BLaER1 treated with 17β-estradiol and CSF1 and Interleukin-3, amounts not matched to agents 10 nM and 100 nM (cell line): ENCODE measurements around the gene PARVB.

Source experiments
- H3K27ac ChIP-seq, 11 experiments: shearing (Covaris generic); formaldehyde crosslinking; 2 replicates each; pipeline ENCODE4 v1.8.1; 2022
- H3K27me3 ChIP-seq, 11 experiments: shearing (Covaris generic); formaldehyde crosslinking; 2 replicates each; pipeline ENCODE4 v1.8.1; 2022
- H3K36me3 ChIP-seq, 11 experiments: shearing (Covaris generic); formaldehyde crosslinking; 2 replicates each; pipeline ENCODE4 v1.8.1; 2022
- H3K4me1 ChIP-seq, 10 experiments: shearing (Covaris generic); formaldehyde crosslinking; 2 replicates each; pipeline ENCODE4 v1.8.1; 2022
- H3K4me2 ChIP-seq, 11 experiments: shearing (Covaris generic); formaldehyde crosslinking; 2 replicates each; pipeline ENCODE4 v1.8.1; 2022
- H3K4me3 ChIP-seq, 10 experiments: shearing (Covaris generic); formaldehyde crosslinking; 2 replicates each; pipeline ENCODE4 v1.8.1; 2022
- H3K9ac ChIP-seq, 11 experiments: shearing (Covaris generic); formaldehyde crosslinking; 2 replicates each; pipeline ENCODE4 v1.8.1; 2022
- H3K9me3 ChIP-seq, 11 experiments: shearing (Covaris generic); formaldehyde crosslinking; replicated peaks in 1 of 11; 2 replicates each; pipeline ENCODE4 v1.8.1; 2022
- H4K20me1 ChIP-seq, 11 experiments: shearing (Covaris generic); formaldehyde crosslinking; 2 replicates each; pipeline ENCODE4 v1.8.1; 2022
- Cebpa-rat ChIP-seq, 11 experiments: shearing (Covaris generic); IDR thresholded peaks; 2 replicates each; pipeline ENCODE4 v1.8.1; 2022

PARVB gene

DNA sequence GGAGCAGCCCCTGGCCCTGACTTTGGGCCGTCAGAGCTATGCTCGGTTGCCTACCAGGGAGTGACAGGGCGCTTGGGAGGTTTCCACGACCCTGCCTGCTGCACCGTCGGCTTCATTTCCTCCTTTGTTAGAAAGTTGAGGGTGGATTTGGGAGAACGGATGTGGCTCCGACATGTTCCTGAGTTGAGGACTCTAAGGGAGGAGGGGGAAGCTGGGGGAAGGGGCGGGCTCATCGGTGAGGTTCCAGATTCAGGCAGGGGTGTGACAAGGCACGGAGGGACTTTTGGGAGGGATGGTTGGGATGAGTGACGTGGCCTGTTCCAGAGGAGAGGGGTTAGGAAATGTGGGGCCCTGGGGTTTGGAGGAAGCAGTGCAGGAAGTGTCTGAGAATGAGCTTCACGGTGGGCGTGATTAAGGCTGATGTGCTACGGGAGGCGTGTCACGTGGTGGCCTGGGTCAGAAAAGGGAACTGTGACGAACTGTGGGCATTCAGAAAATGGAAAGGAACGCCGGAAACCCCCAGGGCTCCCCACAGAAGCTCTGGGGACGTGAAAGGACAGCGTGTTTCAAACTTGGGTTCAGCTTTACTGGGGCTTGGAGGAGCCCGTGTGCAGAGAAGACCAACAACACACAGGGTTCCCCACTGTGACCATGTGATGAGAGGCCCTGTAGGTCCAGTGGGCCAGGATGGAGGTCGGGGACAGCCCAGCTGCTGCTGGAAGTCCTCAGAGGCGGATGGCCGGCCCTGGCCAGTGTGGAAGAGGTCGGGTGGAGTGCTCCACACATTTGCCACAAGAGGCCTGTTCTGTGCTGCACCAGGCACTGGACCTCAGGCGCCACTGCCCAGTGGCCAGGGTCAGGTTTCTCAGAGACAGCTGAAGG is 2.8 kb downstream of the PARVB start:
- Histone ChIP-seq H3K27me3 (peaks cover 0 to 47% (median 37%) of the 10 kb centered on the region in 11 experiments; a peak in 20 of 22 replicates), H3K4me2 (peak overlapping the region; percentile 90 to 100 (median 97)), H3K9ac (peak overlapping the region; percentile 48 to 85 (median 77); a peak in 21 of 22 replicates), H3K27ac (peak overlapping the region; percentile 51 to 94 (median 83)), H3K4me3 (peak overlapping the region; percentile 17 to 71 (median 53); a peak in 19 of 20 replicates), H4K20me1 (peaks cover 0 to 13% (median 3%) of the 10 kb centered on the region in 11 experiments; a peak in 8 of 22 replicates), H3K9me3 (no peaks in the 10 kb centered on the region), H3K4me1 (peaks cover 59 to 89% (median 69%) of the 10 kb centered on the region in 10 experiments), H3K36me3 (no peaks in the 10 kb centered on the region)
- TF ChIP-seq Cebpa-rat (IDR thresholded peaks at IDR 0.05) = no peak

- Histone ChIP-seq H4K20me1 (peaks cover 0 to 19% (median 6%) of the 10 kb centered on the region in 11 experiments; a peak in 9 of 22 replicates), H3K4me3 (no peak overlapping the region), H3K9ac (no peak overlapping the region), H3K9me3 (no peaks in the 10 kb centered on the region), H3K27me3 (peaks cover 0 to 35% (median 25%) of the 10 kb centered on the region in 11 experiments; a peak in 20 of 22 replicates), H3K36me3 (no peaks in the 10 kb centered on the region), H3K4me2 (peak overlapping the region in 8 of 11 experiments; percentile 19 to 100 (median 97); a peak in 10 of 22 replicates), H3K27ac (no peak overlapping the region), H3K4me1 (peaks cover 57 to 79% (median 62%) of the 10 kb centered on the region in 10 experiments)
- TF ChIP-seq Cebpa-rat (IDR thresholded peaks at IDR 0.05) = no peak
Measured at GRCh38 chr22:44028091-44028490, 4.0 kb downstream of the PARVB start.

DNA sequence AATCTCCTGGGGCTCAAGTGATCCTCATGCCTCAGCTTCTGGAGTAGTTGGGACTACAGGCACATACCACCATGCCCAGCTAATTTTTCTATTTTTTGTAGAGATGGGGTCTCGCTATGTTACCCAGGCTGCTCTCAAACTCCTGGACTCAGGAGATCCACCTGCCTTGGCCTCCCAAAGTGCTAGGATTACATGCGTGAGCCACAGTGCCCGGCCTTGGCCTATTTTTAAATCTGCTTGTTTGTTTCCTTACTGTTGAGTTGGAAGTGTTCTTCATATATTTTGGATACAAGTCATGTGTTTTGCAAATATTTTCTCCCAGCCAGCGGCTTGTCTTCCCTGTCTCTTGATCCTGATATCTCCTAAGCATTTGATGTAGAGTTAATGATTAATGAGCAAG is 5.0 kb downstream of the PARVB start:
- Histone ChIP-seq H3K27ac (no peak overlapping the region), H3K9ac (no peak overlapping the region), H3K4me1 (peaks cover 50 to 70% (median 55%) of the 10 kb centered on the region in 10 experiments), H4K20me1 (peaks cover 0 to 27% (median 6%) of the 10 kb centered on the region in 11 experiments; a peak in 9 of 22 replicates), H3K9me3 (no peaks in the 10 kb centered on the region), H3K27me3 (peaks cover 0 to 25% (median 15%) of the 10 kb centered on the region in 11 experiments; a peak in 19 of 22 replicates), H3K4me3 (no peak overlapping the region), H3K4me2 (peak overlapping the region in 2 of 11 experiments; percentile 37 to 99; a peak in 4 of 22 replicates), H3K36me3 (no peaks in the 10 kb centered on the region)
- TF ChIP-seq Cebpa-rat (IDR thresholded peaks at IDR 0.05) = no peak

DNA sequence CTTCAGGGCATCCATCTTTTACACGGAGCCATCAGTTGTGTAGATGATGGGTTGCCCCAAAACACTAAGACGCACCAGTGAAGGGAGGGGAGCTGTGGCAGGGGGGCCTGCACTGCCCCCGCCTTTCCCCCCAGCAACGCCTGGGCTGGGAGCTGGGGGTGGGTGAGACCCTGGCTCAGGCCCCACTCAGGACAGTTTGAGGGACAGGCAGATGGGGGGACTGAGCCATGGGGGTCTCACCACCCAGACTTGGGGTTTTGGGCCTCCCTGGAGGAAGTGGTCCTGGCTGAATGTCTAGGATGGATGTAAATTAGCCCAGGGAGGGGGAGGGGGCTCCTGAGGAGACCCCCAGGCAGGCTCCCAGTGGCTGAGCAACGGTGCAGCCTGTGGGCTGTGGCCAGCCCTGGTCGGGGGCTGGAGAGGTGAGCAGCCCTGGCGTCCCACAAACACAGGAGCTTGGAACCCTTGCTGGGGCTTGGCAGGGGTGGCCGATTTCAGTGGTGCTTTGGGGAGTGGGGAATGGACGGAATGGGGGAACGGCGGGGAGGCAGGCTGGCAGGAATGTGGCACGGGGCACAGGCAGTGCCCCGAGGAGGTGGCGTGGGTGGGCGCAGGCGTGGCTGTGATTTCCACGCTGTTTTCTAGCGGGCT is 6.1 kb downstream of the PARVB start:
- Histone ChIP-seq H3K4me2 (peak overlapping the region in 10 of 11 experiments; percentile 1 to 82 (median 66); a peak in 15 of 22 replicates), H3K4me3 (no peak overlapping the region), H3K9ac (no peak overlapping the region), H3K9me3 (no peaks in the 10 kb centered on the region), H3K27me3 (peaks cover 0 to 14% (median 4%) of the 10 kb centered on the region in 11 experiments; a peak in 18 of 22 replicates), H3K4me1 (peaks cover 42 to 64% (median 48%) of the 10 kb centered on the region in 10 experiments), H3K36me3 (no peaks in the 10 kb centered on the region), H3K27ac (no peak overlapping the region), H4K20me1 (peaks cover 0 to 36% (median 6%) of the 10 kb centered on the region in 11 experiments; a peak in 9 of 22 replicates)
- TF ChIP-seq Cebpa-rat (IDR thresholded peaks at IDR 0.05) = no peak

- peaks cover 37 to 59% (median 43%) of the 10 kb centered on the region in 10 experiments for H3K4me1 ChIP-seq
- peaks cover 0 to 9% (median 0%) of the 10 kb centered on the region in 11 experiments; a peak in 4 of 22 replicates for H3K27me3 ChIP-seq
- H3K27ac ChIP-seq = peak overlapping the region in 2 of 11 experiments; percentile 15 to 35; a peak in 3 of 22 replicates
- H3K9me3 ChIP-seq = no peaks in the 10 kb centered on the region
- no peak for TF ChIP-seq Cebpa-rat (IDR thresholded peaks at IDR 0.05)
- H3K9ac ChIP-seq = 0 out of 22 replicates have a peak overlapping the region, but pooled peaks of 1 of the 11 experiments have one; percentile 4
- no peak overlapping the region for H3K4me3 ChIP-seq
- H4K20me1 ChIP-seq = peaks cover 0 to 36% (median 6%) of the 10 kb centered on the region in 11 experiments; a peak in 7 of 22 replicates
- H3K36me3 ChIP-seq = no peaks in the 10 kb centered on the region
- peak overlapping the region; percentile 51 to 82 (median 64) for H3K4me2 ChIP-seq
Measured at GRCh38 chr22:44030702-44031082, 6.6 kb downstream of the PARVB start.

DNA sequence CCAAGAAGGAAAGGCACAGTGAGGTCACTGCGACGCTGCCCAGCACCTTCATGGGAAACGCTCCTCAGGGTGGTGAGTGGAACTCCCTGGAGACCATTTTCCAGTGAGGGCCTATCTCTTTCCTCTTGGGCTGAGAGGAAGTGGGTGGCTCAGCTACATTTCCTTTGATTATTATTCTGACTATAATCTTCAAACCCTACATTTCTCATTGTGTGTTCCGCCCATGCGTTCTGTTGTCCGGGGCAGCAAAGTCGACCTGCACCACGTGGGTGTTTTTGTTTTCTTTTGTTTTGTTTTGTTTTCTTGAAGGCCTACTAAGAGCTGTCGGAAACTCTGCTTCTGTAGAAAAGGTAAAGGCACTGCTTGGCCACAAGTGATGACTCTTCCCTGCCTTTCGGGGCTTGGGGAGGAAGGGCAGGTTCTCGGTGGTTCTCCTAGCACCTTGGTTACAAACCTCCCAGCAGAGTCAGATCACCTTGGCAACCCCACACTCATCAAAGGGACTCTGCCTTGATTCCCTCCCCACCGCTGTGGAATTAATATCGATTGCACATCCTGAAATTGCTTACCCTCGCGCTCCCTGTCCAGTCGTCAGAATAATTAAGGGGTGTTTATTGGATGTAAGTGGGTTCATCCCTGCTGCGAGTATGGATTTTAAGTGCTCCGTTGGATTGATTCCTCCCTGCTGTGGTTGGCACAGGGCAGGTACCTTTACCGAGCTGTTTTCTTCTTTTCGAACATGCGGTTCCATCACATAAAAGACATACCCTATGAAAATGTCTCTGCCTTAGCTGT is 7.3 kb downstream of the PARVB start:
- Histone ChIP-seq H3K36me3 (no peaks in the 10 kb centered on the region), H3K9me3 (no peaks in the 10 kb centered on the region), H3K4me1 (peaks cover 31 to 52% (median 36%) of the 10 kb centered on the region in 10 experiments), H3K9ac (peak overlapping the region in 2 of 11 experiments; percentile 4 to 21; a peak in 3 of 22 replicates), H4K20me1 (peaks cover 0 to 37% (median under 1%) of the 10 kb centered on the region in 11 experiments; a peak in 7 of 22 replicates), H3K4me3 (peak overlapping the region in 1 of 10 experiments; percentile 9; a peak in 1 of 20 replicates), H3K27ac (peak overlapping the region in 2 of 11 experiments; percentile 15 to 35; a peak in 3 of 22 replicates), H3K27me3 (peaks cover 0 to 2% (median 0%) of the 10 kb centered on the region in 11 experiments; a peak in 2 of 22 replicates), H3K4me2 (peak overlapping the region; percentile 51 to 82 (median 64))
- no peak for TF ChIP-seq Cebpa-rat (IDR thresholded peaks at IDR 0.05)

- no peaks in the 10 kb centered on the region for H3K27me3 ChIP-seq
- H3K9me3 ChIP-seq = no peaks in the 10 kb centered on the region
- H3K4me1 ChIP-seq = peaks cover 22 to 47% (median 29%) of the 10 kb centered on the region in 10 experiments
- no peak overlapping the region for H3K9ac ChIP-seq
- peak overlapping the region in 3 of 11 experiments; percentile 71 to 82 (median 72); a peak in 3 of 22 replicates for H3K4me2 ChIP-seq
- peaks cover 0 to 45% (median 0%) of the 10 kb centered on the region in 11 experiments; a peak in 6 of 22 replicates for H4K20me1 ChIP-seq
- TF ChIP-seq Cebpa-rat (IDR thresholded peaks at IDR 0.05) = no peak
- no peaks in the 10 kb centered on the region for H3K36me3 ChIP-seq
- no peak overlapping the region for H3K4me3 ChIP-seq
- H3K27ac ChIP-seq = no peak overlapping the region
Measured at GRCh38 chr22:44032126-44032730, 8.1 kb downstream of the PARVB start.
